Upper lobe of right lung (tissue), 1 donor: ENCODE measurements around the gene TSC2. TPM values are rescaled to one million over a fixed set of nuclear protein-coding genes. Genes with fewer than 3 reads are reported as not detected.

ENCODE experiments used
- ATAC-seq: fragments of 200-7000 bp; cut with Tn5 transposase; one replicate; pipeline ENCODE4 v1.9.1; 2020; ENCODE audit warnings: mild to moderate bottlenecking, moderate library complexity
- DNase-seq: peaks from one replicate; pipeline ENCODE4 v3.0.0-alpha.2; 2020
- H3K27ac ChIP-seq: fragments of 200-600 bp; one replicate; pipeline ENCODE4 v1.8.0; 2022
- H3K27me3 ChIP-seq: fragments of 200-600 bp; one replicate; pipeline ENCODE4 v1.8.0; 2022; ENCODE audit warnings: mild to moderate bottlenecking
- H3K36me3 ChIP-seq: fragments of 200-600 bp; one replicate; pipeline ENCODE4 v1.8.0; 2022
- H3K4me1 ChIP-seq: fragments of 200-600 bp; one replicate; pipeline ENCODE4 v1.8.0; 2022
- H3K4me3 ChIP-seq: fragments of 200-600 bp; one replicate; pipeline ENCODE4 v1.8.0; 2022; ENCODE audit warnings: mild to moderate bottlenecking
- H3K9me3 ChIP-seq: fragments of 200-600 bp; one replicate; pipeline ENCODE4 v1.8.0; 2022
- intact Hi-C: fragments of 100-400 bp; cut with DNase I; formaldehyde crosslinking; loops from one replicate; pipeline ENCODE4 v1.11.0; 2022
- total RNA-seq: library from RNA; stranded (reverse); fragmentation: NEBNext Ultra II Directional; extraction: Animal tissue kit (Norgen Biotek cat#: 25700); gene quantifications from one replicate; pipeline ENCODE4 v1.2.1, GENCODE V29; 2021
- TF ChIP-seq, protein P1 (sequence below): fragments of 200-600 bp; IDR thresholded peaks from one replicate; pipeline ENCODE4 v1.8.0; 2022; ENCODE audit warnings: antibody characterized with exemption
- donor health status: DM: no; HTN: yes; CAD: no; lungs with severe emphysema.

The TSC2 gene
- total RNA-seq, 1 donor from 2014 or later, result 119 TPM

GRCh38 chr16:2042171-2042985 is 5.4 kb upstream of the TSC2 start:
- H3K4me3 ChIP-seq, result no peak overlapping the region
- intact Hi-C loops, result no loop called here

GRCh38 chr16:2042986-2043666 is 4.7 kb upstream of the TSC2 start:
- Histone ChIP-seq H3K4me3 (no peak overlapping the region), H3K27ac (peak overlapping the region; percentile 59), H3K36me3 (no peaks in the 10 kb centered on the region), H3K9me3 (no peaks in the 10 kb centered on the region), H3K27me3 (no peaks in the 10 kb centered on the region), H3K4me1 (peaks cover 86% of the 10 kb centered on the region)
- peak; percentile 86 for DNase-seq
- intact Hi-C loops, result no loop called here
- TF ChIP-seq, protein P1, sequence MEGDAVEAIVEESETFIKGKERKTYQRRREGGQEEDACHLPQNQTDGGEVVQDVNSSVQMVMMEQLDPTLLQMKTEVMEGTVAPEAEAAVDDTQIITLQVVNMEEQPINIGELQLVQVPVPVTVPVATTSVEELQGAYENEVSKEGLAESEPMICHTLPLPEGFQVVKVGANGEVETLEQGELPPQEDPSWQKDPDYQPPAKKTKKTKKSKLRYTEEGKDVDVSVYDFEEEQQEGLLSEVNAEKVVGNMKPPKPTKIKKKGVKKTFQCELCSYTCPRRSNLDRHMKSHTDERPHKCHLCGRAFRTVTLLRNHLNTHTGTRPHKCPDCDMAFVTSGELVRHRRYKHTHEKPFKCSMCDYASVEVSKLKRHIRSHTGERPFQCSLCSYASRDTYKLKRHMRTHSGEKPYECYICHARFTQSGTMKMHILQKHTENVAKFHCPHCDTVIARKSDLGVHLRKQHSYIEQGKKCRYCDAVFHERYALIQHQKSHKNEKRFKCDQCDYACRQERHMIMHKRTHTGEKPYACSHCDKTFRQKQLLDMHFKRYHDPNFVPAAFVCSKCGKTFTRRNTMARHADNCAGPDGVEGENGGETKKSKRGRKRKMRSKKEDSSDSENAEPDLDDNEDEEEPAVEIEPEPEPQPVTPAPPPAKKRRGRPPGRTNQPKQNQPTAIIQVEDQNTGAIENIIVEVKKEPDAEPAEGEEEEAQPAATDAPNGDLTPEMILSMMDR, result no peak
- peak; percentile 2 for ATAC-seq

More at GRCh38 chr16:2042171-2042985, 5.4 kb upstream of the TSC2 start:
- TF ChIP-seq, protein P1, result no peak
- Histone ChIP-seq H3K9me3 (no peaks in the 10 kb centered on the region), H3K4me1 (peaks cover 93% of the 10 kb centered on the region), H3K36me3 (peaks cover 6% of the 10 kb centered on the region), H3K27ac (peak overlapping the region; percentile 94), H3K27me3 (no peaks in the 10 kb centered on the region)
- ATAC-seq (peak; percentile 74), DNase-seq (peak; percentile 93)

GRCh38 chr16:2043667-2044451 is 3.9 kb upstream of the TSC2 start:
- no peaks in the 10 kb centered on the region for H3K36me3 ChIP-seq
- peak; percentile 89 for DNase-seq
- H3K27me3 ChIP-seq, result no peaks in the 10 kb centered on the region
- intact Hi-C loops, result no loop called here
- peak; percentile 12 for ATAC-seq
- peak overlapping the region; percentile 59 for H3K27ac ChIP-seq
- H3K4me3 ChIP-seq, result no peak overlapping the region
- peaks cover 84% of the 10 kb centered on the region for H3K4me1 ChIP-seq
- H3K9me3 ChIP-seq, result no peaks in the 10 kb centered on the region
- TF ChIP-seq, protein P1, result no peak

DNA sequence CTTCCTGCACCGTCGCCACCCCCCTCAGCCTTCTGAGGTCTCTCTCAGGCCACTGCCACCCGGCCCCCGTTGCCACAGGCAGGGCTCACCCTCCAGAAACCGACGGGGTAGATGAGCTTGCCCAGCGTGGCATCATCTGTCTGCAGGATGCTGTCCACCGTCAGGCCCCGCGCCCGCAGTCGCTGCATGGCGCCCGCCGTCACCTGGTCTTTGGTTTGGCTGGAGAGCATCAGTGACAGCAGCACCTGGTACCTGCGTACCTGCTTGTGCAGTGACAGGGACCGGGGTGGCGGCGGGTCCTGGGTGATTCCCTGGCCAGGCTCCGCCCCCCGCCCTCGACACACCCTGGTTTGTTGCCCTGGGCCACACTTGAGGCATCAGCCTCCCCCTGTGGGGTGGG is 3.2 kb upstream of the TSC2 start:
- ATAC-seq, result no peak
- no peaks in the 10 kb centered on the region for H3K27me3 ChIP-seq
- peak overlapping the region; percentile 59 for H3K27ac ChIP-seq
- H3K36me3 ChIP-seq, result no peaks in the 10 kb centered on the region
- no peak for DNase-seq
- TF ChIP-seq, protein P1, result no peak
- intact Hi-C loops, result no loop called here
- H3K4me1 ChIP-seq, result peaks cover 81% of the 10 kb centered on the region
- no peak overlapping the region for H3K4me3 ChIP-seq
- H3K9me3 ChIP-seq, result no peaks in the 10 kb centered on the region

DNA sequence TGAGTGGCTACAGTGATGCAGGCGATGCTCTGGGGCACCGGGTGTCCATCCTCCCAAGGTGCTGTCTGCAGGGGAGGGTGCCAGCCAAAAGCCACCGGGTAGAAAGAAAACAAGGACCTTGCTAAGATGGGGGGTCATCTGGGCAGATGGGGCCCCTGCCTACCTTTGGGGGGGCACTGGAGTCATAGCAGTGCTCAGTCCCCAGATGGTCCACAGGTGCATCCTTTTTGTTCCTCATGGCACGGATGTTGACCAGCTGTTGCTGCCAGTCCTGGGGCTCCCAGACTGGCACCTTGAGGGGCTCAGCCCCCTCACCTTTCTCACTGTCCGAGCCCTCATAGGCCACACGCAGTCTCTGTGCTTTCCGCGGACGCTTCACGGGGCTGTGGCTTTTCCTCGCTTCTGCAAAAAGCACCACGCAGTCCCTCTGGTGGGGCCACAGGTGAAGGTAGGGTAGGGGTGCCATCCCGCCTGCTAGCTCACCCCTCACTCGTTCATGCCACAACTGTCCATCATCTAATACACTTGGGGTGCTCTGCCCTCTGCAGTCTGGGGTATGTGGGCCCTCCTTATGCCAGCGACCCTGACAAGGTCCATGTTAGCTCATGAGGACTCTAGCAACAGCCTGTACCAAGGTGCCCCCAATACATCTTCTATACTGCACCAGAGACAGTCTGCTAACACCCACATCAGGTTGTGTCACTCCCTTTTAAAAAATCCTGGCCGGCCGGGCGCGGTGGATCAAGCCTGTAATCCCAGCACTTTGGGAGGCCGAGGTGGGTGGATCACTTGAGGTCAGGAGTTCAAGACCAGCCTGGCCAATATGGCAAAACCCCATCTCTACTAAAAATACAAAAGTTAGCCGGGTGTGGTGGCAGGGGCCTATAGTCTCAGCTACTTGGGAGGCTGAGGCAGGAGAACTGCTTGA is 1.6 kb upstream of the TSC2 start:
- Histone ChIP-seq H3K36me3 (peaks cover 7% of the 10 kb centered on the region), H3K4me3 (no peak overlapping the region), H3K27me3 (no peaks in the 10 kb centered on the region), H3K27ac (peak overlapping the region; percentile 81), H3K4me1 (peaks cover 64% of the 10 kb centered on the region), H3K9me3 (no peaks in the 10 kb centered on the region)
- TF ChIP-seq, protein P1, result no peak
- no peak for DNase-seq
- intact Hi-C loops, result no loop called here
- ATAC-seq, result no peak
